NCI-H1436 (cell line): ENCODE results near the gene ZNF608.

ENCODE experiments used
- DNase-seq: peaks from one replicate; lab custom pipeline; 2025; lab: John Stamatoyannopoulos, UW

Gene ZNF608

GRCh38 chr5:124738681-124739633 is 7.5 kb downstream of the ZNF608 start:
- DNase-seq, result no peak

GRCh38 chr5:124737651-124738050 is 8.8 kb downstream of the ZNF608 start:
- DNase-seq, result no peak

- DNase-seq, result peak; percentile 39
Observed at GRCh38 chr5:124736805-124737188, 9.6 kb downstream of the ZNF608 start.

GRCh38 chr5:124736082-124736804 is 10.2 kb downstream of the ZNF608 start:
- no peak for DNase-seq

- no peak for DNase-seq
Observed at GRCh38 chr5:124735169-124735858, 11.1 kb downstream of the ZNF608 start.

GRCh38 chr5:124734574-124735168 is 11.8 kb downstream of the ZNF608 start:
- DNase-seq, result no peak

GRCh38 chr5:124733329-124733650 is 13.1 kb downstream of the ZNF608 start:
- DNase-seq, result no peak

GRCh38 chr5:124732428-124733328 is 13.8 kb downstream of the ZNF608 start:
- no peak for DNase-seq

- DNase-seq, result no peak
Observed at GRCh38 chr5:124730381-124730780, 16.1 kb downstream of the ZNF608 start.

GRCh38 chr5:124729720-124730359 is 16.6 kb downstream of the ZNF608 start:
- DNase-seq, result no peak

GRCh38 chr5:124728968-124729332 is 17.5 kb downstream of the ZNF608 start:
- no peak for DNase-seq

GRCh38 chr5:124728331-124728967 is 18.0 kb downstream of the ZNF608 start:
- DNase-seq, result no peak

GRCh38 chr5:124726631-124727362 is 19.6 kb downstream of the ZNF608 start:
- no peak for DNase-seq

GRCh38 chr5:124725622-124726258 is 20.7 kb downstream of the ZNF608 start:
- no peak for DNase-seq

GRCh38 chr5:124725040-124725434 is 21.4 kb downstream of the ZNF608 start:
- DNase-seq, result no peak

GRCh38 chr5:124724357-124725039 is 21.9 kb downstream of the ZNF608 start:
- DNase-seq, result no peak

GRCh38 chr5:124721229-124721735 is 25.2 kb downstream of the ZNF608 start:
- no peak for DNase-seq

GRCh38 chr5:124720593-124720992 is 25.8 kb downstream of the ZNF608 start:
- no peak for DNase-seq
